PC-9 (cell line): ENCODE data around the gene CFAP210. TPM values are rescaled to one million over a fixed set of nuclear protein-coding genes. Genes with fewer than 3 reads are reported as not detected.

Source experiments
- BruUV-seq: library from RNA; stranded (reverse); fragments of 400-500 nt; replicated peaks from 2 replicates; lab custom pipeline; 2021; lab: Mats Ljungman, UMichigan
- CTCF ChIA-PET: fragments of 300-600 bp; sonication (Branson Sonifier 250); formaldehyde crosslinking; loops from one replicate; lab custom pipeline; 2022; ENCODE audit warnings: antibody characterized with exemption; lab: Charles Lee
- POLR2A ChIA-PET: fragments of 300-600 bp; sonication (Branson Sonifier 250); formaldehyde crosslinking; loops from one replicate; lab custom pipeline; 2022; ENCODE audit warnings: antibody characterized with exemption; ENCODE audit not compliant: unreplicated experiment; lab: Charles Lee
- DNase-seq, 2 experiments: peaks; one replicate each; pipeline versions ENCODE4 v3.0.0 to v3.0.0-alpha.2; 2015 to 2022; ENCODE audit warnings: mixed read lengths in 1 of 2
- H2AFZ ChIP-seq: fragments of 200-600 bp; sonication (generic); 2 replicates; pipeline ENCODE4 v1.8.1; 2017; ENCODE audit warnings: antibody characterized with exemption
- H3F3A ChIP-seq: fragments of 200-600 bp; sonication (generic); 2 replicates; pipeline ENCODE4 v1.8.1; 2017; ENCODE audit warnings: antibody characterized with exemption, mild to moderate bottlenecking, low read depth; ENCODE audit not compliant: insufficient read depth
- H3K27ac ChIP-seq: fragments of 200-600 bp; sonication (generic); 2 replicates; pipeline ENCODE4 v1.6.1; 2016; ENCODE audit warnings: mixed run types
- H3K27me3 ChIP-seq: fragments of 200-600 bp; sonication (generic); 2 replicates; pipeline ENCODE4 v1.6.1; 2016; ENCODE audit warnings: low read depth, mixed run types; ENCODE audit not compliant: insufficient read depth
- H3K36me3 ChIP-seq: fragments of 200-600 bp; sonication (generic); 2 replicates; pipeline ENCODE4 v1.6.1; 2016; ENCODE audit warnings: low read depth, mixed run types
- H3K4me1 ChIP-seq: fragments of 200-600 bp; sonication (generic); replicated peaks from 2 replicates; pipeline ENCODE4 v1.6.1; 2016; ENCODE audit warnings: mixed run types; ENCODE audit not compliant: insufficient read depth
- H3K4me2 ChIP-seq: fragments of 200-600 bp; sonication (generic); 2 replicates; pipeline ENCODE4 v1.6.1; 2017; ENCODE audit warnings: mixed run types
- H3K4me3 ChIP-seq: fragments of 200-600 bp; sonication (generic); 2 replicates; pipeline ENCODE4 v1.6.1; 2016; ENCODE audit warnings: mixed run types
- H3K79me2 ChIP-seq: fragments of 200-600 bp; sonication (generic); 2 replicates; pipeline ENCODE4 v1.6.1; 2017; ENCODE audit warnings: low read depth, mixed run types
- H3K9me2 ChIP-seq: fragments of 200-600 bp; sonication (generic); 2 replicates; pipeline ENCODE4 v1.8.1; 2017; ENCODE audit warnings: mild to moderate bottlenecking; ENCODE audit not compliant: insufficient read depth
- H3K9me3 ChIP-seq: fragments of 200-600 bp; sonication (generic); 2 replicates; pipeline ENCODE4 v1.8.1; 2016; ENCODE audit warnings: low read depth; ENCODE audit not compliant: insufficient read depth
- H4K20me1 ChIP-seq: fragments of 200-600 bp; sonication (generic); 2 replicates; pipeline ENCODE4 v1.8.1; 2017; ENCODE audit not compliant: insufficient read depth
- CTCF ChIP-seq: fragments of 200-600 bp; sonication (generic); conservative IDR thresholded peaks from 2 replicates; pipeline ENCODE4 v1.6.1; 2017; ENCODE audit warnings: mixed run types, antibody characterized with exemption, mild to moderate bottlenecking, moderate library complexity
- EZH2 ChIP-seq: fragments of 200-600 bp; sonication (generic); IDR thresholded peaks from 2 replicates; pipeline ENCODE4 v1.8.0; 2017; ENCODE audit warnings: antibody characterized with exemption, low read depth
- intact Hi-C: fragments of 100-400 bp; cut with micrococcal nuclease; formaldehyde crosslinking; loops from one replicate; pipeline ENCODE4 v1.10.0; 2022; ENCODE audit not compliant: unreplicated experiment
- total RNA-seq: library from RNA; stranded (reverse); gene quantifications from 2 replicates; pipeline ENCODE4 v1.2.3, GENCODE V29; 2021

The CFAP210 gene
- total RNA-seq, 1 experiment from 2014 or later = 0.96 TPM

GRCh38 chr2:169676850-169677249 lies 17.4 kb downstream of the CFAP210 start:
- H3K27me3 ChIP-seq = no peaks in the 10 kb centered on the region
- no peaks in the 10 kb centered on the region for H3F3A ChIP-seq
- no TSS peak for BruUV-seq
- TF ChIP-seq EZH2 (no peak), CTCF (no peak)
- H3K9me2 ChIP-seq = no peaks in the 10 kb centered on the region
- no peak for DNase-seq
- H3K36me3 ChIP-seq = no peaks in the 10 kb centered on the region
- no peaks in the 10 kb centered on the region for H4K20me1 ChIP-seq
- H3K79me2 ChIP-seq = no peaks in the 10 kb centered on the region
- ChIA-PET CTCF (no interaction called here), POLR2A (no interaction called here)
- H3K4me1 ChIP-seq = no peaks in the 10 kb centered on the region
- intact Hi-C loops = no loop called here
- H3K9me3 ChIP-seq = no peaks in the 10 kb centered on the region
- H3K4me3 ChIP-seq = no peak overlapping the region
- H3K27ac ChIP-seq = no peak overlapping the region
- H2AFZ ChIP-seq = no peak overlapping the region
- H3K4me2 ChIP-seq = no peak overlapping the region

GRCh38 chr2:169676357-169676756 lies 17.8 kb downstream of the CFAP210 start:
- Histone ChIP-seq H3K27me3 (no peaks in the 10 kb centered on the region), H2AFZ (no peak overlapping the region), H3K27ac (no peak overlapping the region), H3K4me3 (no peak overlapping the region), H3K4me1 (no peaks in the 10 kb centered on the region), H4K20me1 (no peaks in the 10 kb centered on the region), H3K9me3 (no peaks in the 10 kb centered on the region), H3F3A (no peaks in the 10 kb centered on the region), H3K79me2 (no peaks in the 10 kb centered on the region), H3K9me2 (no peaks in the 10 kb centered on the region), H3K4me2 (no peak overlapping the region), H3K36me3 (no peaks in the 10 kb centered on the region)
- intact Hi-C loops = no loop called here
- DNase-seq = no peak
- ChIA-PET POLR2A (no interaction called here), CTCF (no interaction called here)
- no TSS peak for BruUV-seq
- no peak for TF ChIP-seq EZH2
- peak; percentile 32; the same call in 1 of the 2 replicates for TF ChIP-seq CTCF

- no peak overlapping the region for H3K4me3 ChIP-seq
- no peak overlapping the region for H2AFZ ChIP-seq
- no TSS peak for BruUV-seq
- no peaks in the 10 kb centered on the region for H4K20me1 ChIP-seq
- H3K4me1 ChIP-seq = no peaks in the 10 kb centered on the region
- intact Hi-C loops = no loop called here
- no peaks in the 10 kb centered on the region for H3K9me2 ChIP-seq
- no peaks in the 10 kb centered on the region for H3K9me3 ChIP-seq
- no peaks in the 10 kb centered on the region for H3K27me3 ChIP-seq
- CTCF ChIA-PET = no interaction called here
- H3K27ac ChIP-seq = no peak overlapping the region
- H3F3A ChIP-seq = no peaks in the 10 kb centered on the region
- H3K79me2 ChIP-seq = no peaks in the 10 kb centered on the region
- DNase-seq = no peak
- POLR2A ChIA-PET = no interaction called here
- no peaks in the 10 kb centered on the region for H3K36me3 ChIP-seq
- no peak overlapping the region for H3K4me2 ChIP-seq
- TF ChIP-seq EZH2 (no peak), CTCF (no peak)
Observed at GRCh38 chr2:169673921-169674320, 20.3 kb downstream of the CFAP210 start.
